Adipocyte (in vitro differentiated cells): Measurements from ENCODE around the gene TAS1R3.
"Not testable (repeated sequence)": the region's sequence is repeated elsewhere in the genome, so short reads cannot be mapped to it uniquely, and the experiment has no call there.

ENCODE experiments used
- DNase-seq: peaks from one replicate; pipeline ENCODE4 v3.0.0-alpha.2; 2015; ENCODE audit warnings: low read depth
- H3K27me3 ChIP-seq: replicated peaks from 2 replicates; pipeline ENCODE4 v1.7.0; 2013; ENCODE audit warnings: mild to moderate bottlenecking, low read length, moderate library complexity; ENCODE audit not compliant: control insufficient read depth, insufficient read depth
- H3K36me3 ChIP-seq: 2 replicates; pipeline ENCODE4 v1.7.0; 2013; ENCODE audit warnings: low read length, mild to moderate bottlenecking, moderate library complexity; ENCODE audit not compliant: control insufficient read depth, insufficient read depth, severe bottlenecking
- H3K4me1 ChIP-seq: 2 replicates; pipeline ENCODE4 v1.7.0; 2013; ENCODE audit warnings: mild to moderate bottlenecking, low read length, moderate library complexity; ENCODE audit not compliant: control insufficient read depth, insufficient read depth
- H3K4me3 ChIP-seq: 2 replicates; pipeline ENCODE4 v1.7.0; 2013; ENCODE audit warnings: mild to moderate bottlenecking, low read length, moderate library complexity
- H3K9ac ChIP-seq: 2 replicates; pipeline ENCODE4 v1.7.0; 2013; ENCODE audit warnings: mild to moderate bottlenecking, low read length, moderate library complexity
- H3K9me3 ChIP-seq: 2 replicates; pipeline ENCODE4 v1.7.0; 2013; ENCODE audit warnings: mild to moderate bottlenecking, low read length, moderate library complexity; ENCODE audit not compliant: control insufficient read depth

The TAS1R3 gene

GRCh38 chr1:1361233-1361981 lies 30.3 kb downstream of the TAS1R3 start:
- peak; percentile 41 for DNase-seq
- Histone ChIP-seq H3K4me3 (peak overlapping the region; percentile 68), H3K27me3 (no peaks in the 10 kb centered on the region), H3K9ac (peak overlapping the region; percentile 89), H3K36me3 (no peaks in the 10 kb centered on the region), H3K9me3 (no peaks in the 10 kb centered on the region), H3K4me1 (peaks cover 35% of the 10 kb centered on the region)

- no peaks in the 10 kb centered on the region for H3K27me3 ChIP-seq
- H3K36me3 ChIP-seq, result no peaks in the 10 kb centered on the region
- H3K4me1 ChIP-seq, result peaks cover 35% of the 10 kb centered on the region
- no peaks in the 10 kb centered on the region for H3K9me3 ChIP-seq
- H3K9ac ChIP-seq, result peak overlapping the region; percentile 89
- H3K4me3 ChIP-seq, result peak overlapping the region; percentile 68
- DNase-seq, result peak; percentile 92
These were observed 30.9 kb downstream of the TAS1R3 start for GRCh38 chr1:1361982-1362423.

- DNase-seq, result no peak
- no peaks in the 10 kb centered on the region for H3K27me3 ChIP-seq
These were observed 33.2 kb downstream of the TAS1R3 start for GRCh38 chr1:1364266-1364665.

GRCh38 chr1:1365875-1366698 lies 35.0 kb downstream of the TAS1R3 start:
- no peaks in the 10 kb centered on the region for H3K27me3 ChIP-seq
- no peak overlapping the region for H3K4me3 ChIP-seq

More at GRCh38 chr1:1364266-1364665, 33.2 kb downstream of the TAS1R3 start:
- Histone ChIP-seq H3K9ac (no peak overlapping the region), H3K36me3 (no peaks in the 10 kb centered on the region), H3K4me3 (no peak overlapping the region), H3K9me3 (no peaks in the 10 kb centered on the region), H3K4me1 (peaks cover 28% of the 10 kb centered on the region)

DNA sequence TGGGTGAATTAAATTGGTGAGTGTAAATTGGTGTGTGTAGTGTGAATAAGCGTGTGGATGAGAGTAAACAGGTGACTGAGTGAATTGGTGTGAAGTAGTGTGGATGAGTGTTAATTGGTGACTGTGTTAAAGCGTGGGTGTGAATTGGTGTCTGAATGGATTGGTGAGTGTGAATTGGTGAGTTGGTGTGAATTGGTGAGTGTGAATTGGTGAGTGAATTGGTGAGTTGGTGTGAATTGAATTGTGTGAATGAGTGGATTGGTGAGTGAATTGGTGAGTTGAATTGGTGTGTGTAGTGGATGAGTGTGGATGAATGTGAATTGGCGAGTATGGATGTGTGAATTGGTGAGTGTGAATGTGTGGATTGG lies 35.6 kb downstream of the TAS1R3 start:
- Histone ChIP-seq H3K9me3 (no peaks in the 10 kb centered on the region), H3K4me3 (no peak overlapping the region), H3K36me3 (no peaks in the 10 kb centered on the region), H3K4me1 (peaks cover 19% of the 10 kb centered on the region), H3K27me3 (no peaks in the 10 kb centered on the region), H3K9ac (no peak overlapping the region)
- DNase-seq, result no peak

More at GRCh38 chr1:1365875-1366698, 35.0 kb downstream of the TAS1R3 start:
- Histone ChIP-seq H3K4me1 (peaks cover 19% of the 10 kb centered on the region), H3K36me3 (no peaks in the 10 kb centered on the region), H3K9ac (no peak overlapping the region), H3K9me3 (no peaks in the 10 kb centered on the region)
- no peak for DNase-seq

- Histone ChIP-seq H3K4me3 (no peak overlapping the region), H3K36me3 (no peaks in the 10 kb centered on the region), H3K4me1 (peaks cover 19% of the 10 kb centered on the region), H3K9me3 (no peaks in the 10 kb centered on the region), H3K9ac (no peak overlapping the region), H3K27me3 (no peaks in the 10 kb centered on the region)
- DNase-seq, result no peak
These were observed 36.2 kb downstream of the TAS1R3 start for GRCh38 chr1:1367315-1367714.

DNA sequence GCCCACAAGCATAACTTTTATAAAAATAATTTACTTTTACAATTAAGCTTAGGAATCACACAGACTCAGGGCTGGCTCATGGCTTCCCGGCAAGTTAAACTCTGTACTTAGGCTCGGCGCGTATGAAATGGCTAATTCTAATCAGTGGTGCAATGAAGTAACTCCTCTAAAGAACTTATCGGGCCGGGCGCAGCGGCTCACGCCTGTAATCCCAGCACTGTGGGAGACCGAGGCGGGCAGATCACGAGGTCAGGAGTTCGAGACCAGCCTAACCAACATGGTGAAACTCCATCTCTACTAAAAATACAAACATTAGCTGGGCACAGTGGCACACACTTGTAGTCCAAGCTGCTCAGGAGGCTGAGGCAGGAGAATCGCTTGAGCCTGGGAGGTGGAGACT lies 39.0 kb downstream of the TAS1R3 start:
- not testable (repeated sequence) for H3K9me3 ChIP-seq, H3K9ac ChIP-seq
- peaks cover 33% of the 10 kb centered on the region for H3K4me1 ChIP-seq

DNA sequence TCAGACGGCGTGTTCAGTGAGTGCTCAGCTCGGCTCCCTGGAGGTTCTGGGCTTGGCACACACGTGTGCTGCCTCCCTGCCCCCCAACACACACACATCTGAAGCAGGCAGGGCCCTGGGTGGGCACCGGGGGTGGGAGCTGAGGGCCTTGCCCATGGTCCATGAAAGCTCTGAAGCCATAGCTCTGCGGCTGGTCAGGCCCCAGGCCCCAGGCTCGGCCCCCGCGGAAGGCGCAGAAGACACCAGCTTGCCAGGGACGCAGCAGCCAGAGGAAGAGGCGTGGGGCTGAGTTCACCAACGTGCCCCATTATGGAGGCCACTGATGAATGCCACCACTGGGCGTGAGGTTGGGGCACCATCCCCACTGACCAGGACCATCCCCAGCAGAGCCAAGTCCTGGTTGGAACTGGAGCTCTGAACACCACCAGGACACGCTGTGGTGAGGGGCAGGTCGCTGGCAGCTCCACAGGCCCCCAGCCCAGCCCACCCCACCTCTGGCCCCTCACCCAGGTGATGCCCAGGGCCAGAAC lies 39.8 kb downstream of the TAS1R3 start:
- DNase-seq, result no peak

More for the DNA sequence above, 39.0 kb downstream of the TAS1R3 start:
- H3K36me3 ChIP-seq, result peaks cover 12% of the 10 kb centered on the region
- H3K27me3 ChIP-seq, H3K4me3 ChIP-seq, DNase-seq: not testable (repeated sequence)

DNA sequence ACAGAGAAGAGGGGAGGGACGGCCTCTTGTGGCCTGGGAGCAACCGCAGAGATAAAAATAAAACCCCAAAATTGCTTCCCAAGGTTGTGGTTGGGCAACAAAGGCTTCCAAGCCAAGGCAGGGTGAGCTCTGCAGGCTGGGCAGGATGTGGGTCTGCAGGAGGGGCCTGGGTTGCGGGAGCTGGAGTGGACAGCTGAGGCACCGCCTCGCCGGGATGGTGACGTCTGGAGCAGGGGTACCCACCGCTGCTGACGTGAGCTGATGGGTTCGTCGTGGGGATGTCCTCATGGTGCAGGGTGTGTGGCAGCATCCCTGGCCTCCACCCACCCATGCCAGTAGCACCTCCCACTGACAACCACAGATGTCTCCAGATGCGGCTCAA lies 40.3 kb downstream of the TAS1R3 start:
- Histone ChIP-seq H3K27me3 (no peaks in the 10 kb centered on the region), H3K9me3 (no peaks in the 10 kb centered on the region), H3K4me1 (peaks cover 38% of the 10 kb centered on the region), H3K36me3 (peaks cover 12% of the 10 kb centered on the region), H3K4me3 (no peak overlapping the region), H3K9ac (no peak overlapping the region)
- DNase-seq, result no peak

More for the DNA sequence above, 39.8 kb downstream of the TAS1R3 start:
- H3K36me3 ChIP-seq, result peaks cover 12% of the 10 kb centered on the region
- no peaks in the 10 kb centered on the region for H3K9me3 ChIP-seq
- H3K4me1 ChIP-seq, result peaks cover 33% of the 10 kb centered on the region
- H3K4me3 ChIP-seq, result no peak overlapping the region
- H3K9ac ChIP-seq, result peak overlapping the region; percentile 60
- no peaks in the 10 kb centered on the region for H3K27me3 ChIP-seq

GRCh38 chr1:1371746-1372711 lies 40.9 kb downstream of the TAS1R3 start:
- H3K36me3 ChIP-seq, result peaks cover 12% of the 10 kb centered on the region
- no peaks in the 10 kb centered on the region for H3K27me3 ChIP-seq
- DNase-seq, result peak; percentile 82
- no peaks in the 10 kb centered on the region for H3K9me3 ChIP-seq
- H3K9ac ChIP-seq, result no peak overlapping the region
- H3K4me3 ChIP-seq, result no peak overlapping the region
- peaks cover 41% of the 10 kb centered on the region for H3K4me1 ChIP-seq
